ENCODE measurements around the gene RBP7.

RBP7 gene

DNA sequence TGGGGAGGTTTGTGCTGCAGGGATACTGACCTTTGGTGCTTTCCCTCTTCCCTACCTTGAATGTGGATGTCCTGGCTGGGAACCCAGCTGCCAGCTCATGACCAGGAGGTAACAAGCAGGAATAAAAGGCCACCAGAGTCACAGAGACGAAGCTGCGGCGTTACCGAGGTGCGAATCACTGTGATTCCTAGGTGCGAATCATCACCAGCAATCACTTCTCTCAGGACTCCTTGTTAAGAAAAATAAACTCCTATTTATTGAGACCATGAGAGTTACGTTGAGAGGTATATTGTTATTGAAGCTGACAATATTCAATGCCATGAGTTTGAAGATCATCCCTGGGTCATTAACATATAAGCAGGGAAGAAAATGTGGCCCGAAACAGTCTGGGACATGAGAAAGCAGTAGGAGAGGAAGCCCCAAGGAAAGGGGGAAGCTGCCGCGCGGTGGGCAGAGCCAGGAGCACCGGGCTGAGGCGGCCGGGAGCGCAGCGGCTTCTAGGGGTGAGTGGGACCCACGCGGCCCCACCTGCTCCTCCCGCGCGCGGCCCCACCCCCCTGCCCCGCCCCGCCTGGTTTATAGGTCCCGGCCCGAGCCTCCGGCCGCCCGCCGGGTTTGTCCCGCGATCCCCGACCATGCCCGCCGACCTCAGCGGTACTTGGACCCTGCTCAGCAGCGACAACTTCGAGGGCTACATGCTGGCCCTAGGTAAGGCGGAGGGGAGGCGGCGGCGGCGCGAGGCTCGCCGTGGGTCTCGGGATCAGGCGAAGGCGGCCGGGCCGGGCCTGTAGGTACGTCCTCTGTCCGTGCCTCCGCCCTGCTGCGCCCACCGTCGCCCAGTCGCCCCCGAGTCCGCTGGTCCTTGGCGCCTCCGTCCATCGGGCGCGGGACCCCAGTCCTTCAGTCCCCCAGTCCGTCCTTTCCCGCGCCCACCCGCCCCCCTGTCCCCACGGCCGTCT, at the start of gene RBP7:
TSS of gene RBP7 (plus strand) at position 605 of the 959 bp plus-strand sequence. CDS start at position 636, 31 bp downstream.
- H3K27me3 ChIP-seq (ENCODE audit: low read depth, low read length), result no peaks in the 10 kb centered on the region
- H3K4me1 ChIP-seq (ENCODE audit: low read length), result no peaks in the 10 kb centered on the region
- no peak within 1 kb of the TSS for H2AFZ ChIP-seq (ENCODE audit: low read depth, low read length)
- H3K9me3 ChIP-seq (ENCODE audit: insufficient read depth, low read length), result no peaks in the 10 kb centered on the region
- no peak within 1 kb of the TSS for H3K4me2 ChIP-seq (ENCODE audit: low read length)
- H4K20me1 ChIP-seq (ENCODE audit: insufficient read depth, low read length), result no peaks in the 10 kb centered on the region
- H3K27ac ChIP-seq (ENCODE audit: low read length), result no peak within 1 kb of the TSS
- no peak within 1 kb of the TSS for H3K4me3 ChIP-seq (ENCODE audit: low read length)
- no peak within 1 kb of the TSS for H3K9ac ChIP-seq (ENCODE audit: low read length)
- TF ChIP-seq, protein P1, sequence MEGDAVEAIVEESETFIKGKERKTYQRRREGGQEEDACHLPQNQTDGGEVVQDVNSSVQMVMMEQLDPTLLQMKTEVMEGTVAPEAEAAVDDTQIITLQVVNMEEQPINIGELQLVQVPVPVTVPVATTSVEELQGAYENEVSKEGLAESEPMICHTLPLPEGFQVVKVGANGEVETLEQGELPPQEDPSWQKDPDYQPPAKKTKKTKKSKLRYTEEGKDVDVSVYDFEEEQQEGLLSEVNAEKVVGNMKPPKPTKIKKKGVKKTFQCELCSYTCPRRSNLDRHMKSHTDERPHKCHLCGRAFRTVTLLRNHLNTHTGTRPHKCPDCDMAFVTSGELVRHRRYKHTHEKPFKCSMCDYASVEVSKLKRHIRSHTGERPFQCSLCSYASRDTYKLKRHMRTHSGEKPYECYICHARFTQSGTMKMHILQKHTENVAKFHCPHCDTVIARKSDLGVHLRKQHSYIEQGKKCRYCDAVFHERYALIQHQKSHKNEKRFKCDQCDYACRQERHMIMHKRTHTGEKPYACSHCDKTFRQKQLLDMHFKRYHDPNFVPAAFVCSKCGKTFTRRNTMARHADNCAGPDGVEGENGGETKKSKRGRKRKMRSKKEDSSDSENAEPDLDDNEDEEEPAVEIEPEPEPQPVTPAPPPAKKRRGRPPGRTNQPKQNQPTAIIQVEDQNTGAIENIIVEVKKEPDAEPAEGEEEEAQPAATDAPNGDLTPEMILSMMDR (IDR thresholded peaks at IDR 0.05; ENCODE audit: low read depth, low read length), result no peak
- TF ChIP-seq EZH2phosphoT487 (IDR thresholded peaks at IDR 0.05; ENCODE audit: low read depth), result no peak
- no peaks in the 10 kb centered on the region for H3K36me3 ChIP-seq (replicated peaks; ENCODE audit: low read depth, low read length)
- H3K79me2 ChIP-seq (ENCODE audit: low read length), result no peaks in the 10 kb centered on the region

- TF ChIP-seq, protein P1 (IDR thresholded peaks at IDR 0.05; ENCODE audit: low read depth, low read length), result no peak
- TF ChIP-seq EZH2phosphoT487 (IDR thresholded peaks at IDR 0.05; ENCODE audit: low read depth), result no peak
- H3K4me3 ChIP-seq (ENCODE audit: low read length), result no peak overlapping the region
- no peaks in the 10 kb centered on the region for H4K20me1 ChIP-seq (ENCODE audit: insufficient read depth, low read length)
- no peak overlapping the region for H3K9ac ChIP-seq (ENCODE audit: low read length)
- no peaks in the 10 kb centered on the region for H3K27me3 ChIP-seq (ENCODE audit: low read depth, low read length)
- H3K4me2 ChIP-seq (ENCODE audit: low read length), result no peak overlapping the region
- H3K79me2 ChIP-seq (ENCODE audit: low read length), result no peaks in the 10 kb centered on the region
- H3K9me3 ChIP-seq (ENCODE audit: insufficient read depth, low read length), result no peaks in the 10 kb centered on the region
- peaks cover 10% of the 10 kb centered on the region for H3K4me1 ChIP-seq (ENCODE audit: low read length)
- H3K36me3 ChIP-seq (replicated peaks; ENCODE audit: low read depth, low read length), result no peaks in the 10 kb centered on the region
- no peak overlapping the region for H3K27ac ChIP-seq (ENCODE audit: low read length)
- H2AFZ ChIP-seq (ENCODE audit: low read depth, low read length), result no peak overlapping the region
These were observed 39.3 kb upstream of the RBP7 start for GRCh38 chr1:9957726-9958125.

DNA sequence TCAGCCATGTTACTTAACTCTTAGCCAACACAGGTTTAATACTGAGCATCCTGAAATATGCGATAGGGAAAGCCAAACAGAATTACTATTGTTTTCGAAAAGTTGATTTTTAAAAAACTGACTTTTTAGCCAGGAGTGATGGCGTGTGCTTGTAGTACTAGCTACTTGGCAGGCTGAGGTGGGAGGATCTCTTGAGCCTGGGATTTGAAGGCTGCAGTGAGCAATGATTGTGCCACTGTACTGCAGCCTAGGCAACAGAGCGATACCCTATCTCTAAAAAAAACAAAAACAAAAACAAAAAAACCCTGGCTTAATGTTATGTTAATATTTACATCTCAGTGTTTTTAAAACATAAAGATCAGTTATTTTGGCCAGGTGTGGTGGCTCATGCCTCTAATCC, 37.0 kb upstream of the RBP7 start:
- Histone ChIP-seq H4K20me1 (ENCODE audit: insufficient read depth, low read length) (no peaks in the 10 kb centered on the region), H2AFZ (ENCODE audit: low read depth, low read length) (no peak overlapping the region)

More for the DNA sequence above, 37.0 kb upstream of the RBP7 start:
- H3K4me2 ChIP-seq (ENCODE audit: low read length), result no peak overlapping the region
- H3K4me1 ChIP-seq (ENCODE audit: low read length), result peaks cover 10% of the 10 kb centered on the region
- H3K79me2 ChIP-seq (ENCODE audit: low read length), result no peaks in the 10 kb centered on the region
- no peak overlapping the region for H3K9ac ChIP-seq (ENCODE audit: low read length)
- no peak overlapping the region for H3K4me3 ChIP-seq (ENCODE audit: low read length)
- TF ChIP-seq EZH2phosphoT487 (IDR thresholded peaks at IDR 0.05; ENCODE audit: low read depth), result no peak
- TF ChIP-seq, protein P1 (IDR thresholded peaks at IDR 0.05; ENCODE audit: low read depth, low read length), result no peak
- H3K27ac ChIP-seq (ENCODE audit: low read length), result no peak overlapping the region
- no peaks in the 10 kb centered on the region for H3K36me3 ChIP-seq (replicated peaks; ENCODE audit: low read depth, low read length)
- no peaks in the 10 kb centered on the region for H3K27me3 ChIP-seq (ENCODE audit: low read depth, low read length)
- no peaks in the 10 kb centered on the region for H3K9me3 ChIP-seq (ENCODE audit: insufficient read depth, low read length)
